Limb (tissue), 2 donors: ENCODE measurements around the gene TCF12.

Source experiments
- DNase-seq, 2 donors: peaks; one replicate each; pipeline ENCODE4 v3.0.0-alpha.2; 2016; ENCODE audit errors: extremely low spot score in 2 of 2

TCF12 gene

GRCh38 chr15:57237676-57238075 lies 319.2 kb downstream of the TCF12 start:
- no peak for DNase-seq

- DNase-seq = peak; percentile 49 to 87
These were observed 326.7 kb downstream of the TCF12 start for GRCh38 chr15:57245130-57245529.

- DNase-seq = no peak
These were observed 327.3 kb downstream of the TCF12 start for GRCh38 chr15:57245714-57246113.

GRCh38 chr15:57248074-57248473 lies 329.6 kb downstream of the TCF12 start:
- DNase-seq = no peak

GRCh38 chr15:57251308-57251707 lies 332.9 kb downstream of the TCF12 start:
- DNase-seq = no peak

GRCh38 chr15:57251941-57252340 lies 333.5 kb downstream of the TCF12 start:
- no peak for DNase-seq

- no peak for DNase-seq
These were observed 334.6 kb downstream of the TCF12 start for GRCh38 chr15:57253082-57253481.

- no peak for DNase-seq
These were observed 335.1 kb downstream of the TCF12 start for GRCh38 chr15:57253500-57253899.

GRCh38 chr15:57255751-57256341 lies 337.4 kb downstream of the TCF12 start:
- no peak for DNase-seq

GRCh38 chr15:57256939-57257338 lies 338.5 kb downstream of the TCF12 start:
- no peak for DNase-seq

- peak; percentile 50 to 51 for DNase-seq
These were observed 341.2 kb downstream of the TCF12 start for GRCh38 chr15:57259568-57260040.

GRCh38 chr15:57263520-57263919 lies 345.1 kb downstream of the TCF12 start:
- no peak for DNase-seq

GRCh38 chr15:57272771-57273357 lies 354.4 kb downstream of the TCF12 start:
- no peak for DNase-seq

- DNase-seq = no peak
These were observed 355.0 kb downstream of the TCF12 start for GRCh38 chr15:57273402-57273801.

GRCh38 chr15:57278439-57278838 lies 360.0 kb downstream of the TCF12 start:
- no peak for DNase-seq

- no peak for DNase-seq
These were observed 362.0 kb downstream of the TCF12 start for GRCh38 chr15:57280464-57280863.

- no peak for DNase-seq
These were observed 362.9 kb downstream of the TCF12 start for GRCh38 chr15:57281321-57281720.

GRCh38 chr15:57282686-57283085 lies 364.2 kb downstream of the TCF12 start:
- no peak for DNase-seq

GRCh38 chr15:57283774-57284503 lies 365.5 kb downstream of the TCF12 start:
- DNase-seq = no peak

- DNase-seq = no peak
These were observed 366.1 kb downstream of the TCF12 start for GRCh38 chr15:57284535-57284934.

- no peak for DNase-seq
These were observed 366.9 kb downstream of the TCF12 start for GRCh38 chr15:57285386-57285785.

- no peak for DNase-seq
These were observed 368.1 kb downstream of the TCF12 start for GRCh38 chr15:57286446-57287122.
